ENCODE measurements around the gene MYCBP2.

MYCBP2 gene

GRCh38 chr13:77065461-77066147 lies 261.3 kb downstream of the MYCBP2 start:
- DNase-seq: no peak

- no peak for DNase-seq
These were observed 264.8 kb downstream of the MYCBP2 start for GRCh38 chr13:77062097-77062496.

GRCh38 chr13:77061362-77061761 lies 265.5 kb downstream of the MYCBP2 start:
- DNase-seq: no peak

GRCh38 chr13:77056886-77057285 lies 270.0 kb downstream of the MYCBP2 start:
- no peak for DNase-seq

- peak in 1 of 2 experiments; percentile 3 for DNase-seq
These were observed 270.5 kb downstream of the MYCBP2 start for GRCh38 chr13:77056382-77056781.

- no peak for DNase-seq
These were observed 271.7 kb downstream of the MYCBP2 start for GRCh38 chr13:77055158-77055557.

GRCh38 chr13:77053192-77053591 lies 273.7 kb downstream of the MYCBP2 start:
- no peak for DNase-seq

GRCh38 chr13:77048681-77049080 lies 278.2 kb downstream of the MYCBP2 start:
- peak; percentile 68 to 69 for DNase-seq

- no peak for DNase-seq
These were observed 279.1 kb downstream of the MYCBP2 start for GRCh38 chr13:77047649-77048343.

- no peak for DNase-seq
These were observed 284.2 kb downstream of the MYCBP2 start for GRCh38 chr13:77042566-77043177.

- DNase-seq: no peak
These were observed 286.1 kb downstream of the MYCBP2 start for GRCh38 chr13:77040835-77041234.

- no peak for DNase-seq
These were observed 286.8 kb downstream of the MYCBP2 start for GRCh38 chr13:77040076-77040475.

- no peak for DNase-seq
These were observed 287.9 kb downstream of the MYCBP2 start for GRCh38 chr13:77038907-77039480.

GRCh38 chr13:77036279-77036678 lies 290.6 kb downstream of the MYCBP2 start:
- no peak for DNase-seq

GRCh38 chr13:77034881-77035280 lies 292.0 kb downstream of the MYCBP2 start:
- DNase-seq: no peak

GRCh38 chr13:77033717-77034302 lies 293.1 kb downstream of the MYCBP2 start:
- no peak for DNase-seq

GRCh38 chr13:77031656-77032243 lies 295.1 kb downstream of the MYCBP2 start:
- DNase-seq: no peak

GRCh38 chr13:77029436-77029835 lies 297.5 kb downstream of the MYCBP2 start:
- no peak for DNase-seq

GRCh38 chr13:77028202-77028601 lies 298.7 kb downstream of the MYCBP2 start:
- DNase-seq: no peak

GRCh38 chr13:77026861-77027621 lies 299.9 kb downstream of the MYCBP2 start, which contains the start of gene FBXL3:
FBXL3 (minus strand) TSS chr13:77027159; CDS start chr13:77021860, 5,299 bp downstream.
- DNase-seq: peak; percentile 63 to 84

GRCh38 chr13:77026255-77026860 lies 300.5 kb downstream of the MYCBP2 start:
- peak; percentile 62 to 71 for DNase-seq

- no peak for DNase-seq
These were observed 304.6 kb downstream of the MYCBP2 start for GRCh38 chr13:77022341-77022740.

Measured in Kasumi-1 (cell line).